SK-N-SH (cell line): ENCODE data around the gene MPDZ.

Experiments used
- EP300 ChIP-seq, 2 experiments: IDR thresholded peaks; 2 replicates each; pipeline versions ENCODE4 v1.4.0 to v1.6.1; 2012; ENCODE audit warnings: borderline replicate concordance in 1 of 2, low read depth in 1 of 2, low read length in 1 of 2
- POLR2AphosphoS5 ChIP-seq: IDR thresholded peaks from 2 replicates; pipeline ENCODE4 v1.6.1; 2012; ENCODE audit warnings: low read depth, low read length
- RFX5 ChIP-seq: IDR thresholded peaks from 2 replicates; pipeline ENCODE4 v1.6.1; 2012; ENCODE audit warnings: mild to moderate bottlenecking, improper control_type of control experiment, low read length
- TF ChIP-seq, protein P1 (sequence below): fragments of 200-600 bp; sonication (generic); IDR thresholded peaks from 2 replicates; pipeline ENCODE4 v1.6.1; 2017; ENCODE audit warnings: antibody characterized with exemption, mild to moderate bottlenecking, moderate library complexity
- TF ChIP-seq, protein P2 (sequence below): IDR thresholded peaks from 2 replicates; pipeline ENCODE4 v1.6.1; 2012; ENCODE audit warnings: mild to moderate bottlenecking, low read depth, low read length, moderate library complexity

DNA sequence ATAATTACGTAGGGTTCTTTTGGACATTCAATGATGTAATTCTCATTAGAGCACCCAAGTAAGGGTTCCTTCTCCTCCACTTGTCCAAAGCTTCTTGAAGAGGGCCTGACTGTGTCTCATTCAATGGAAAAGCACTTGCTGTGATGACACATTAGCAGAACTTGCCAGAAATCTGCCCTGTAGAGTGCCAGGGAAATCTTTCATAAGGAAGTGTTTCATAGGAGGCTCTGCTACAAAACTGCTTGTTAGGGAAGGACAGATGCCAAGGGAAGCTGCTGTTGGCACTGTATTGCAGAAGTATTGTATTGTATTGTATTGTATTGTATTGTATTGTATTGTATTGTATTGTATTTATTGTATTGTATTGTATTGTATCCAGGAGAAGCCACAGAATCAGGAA is 45.5 kb upstream of the MPDZ start:
- TF ChIP-seq POLR2AphosphoS5, result no peak
- TF ChIP-seq RFX5, result no peak
- TF ChIP-seq EP300 (IDR thresholded peaks at IDR 0.05; ENCODE audit: borderline replicate concordance in 1 of 2, low read depth in 1 of 2, low read length in 1 of 2), result no peak
- TF ChIP-seq, protein P1, sequence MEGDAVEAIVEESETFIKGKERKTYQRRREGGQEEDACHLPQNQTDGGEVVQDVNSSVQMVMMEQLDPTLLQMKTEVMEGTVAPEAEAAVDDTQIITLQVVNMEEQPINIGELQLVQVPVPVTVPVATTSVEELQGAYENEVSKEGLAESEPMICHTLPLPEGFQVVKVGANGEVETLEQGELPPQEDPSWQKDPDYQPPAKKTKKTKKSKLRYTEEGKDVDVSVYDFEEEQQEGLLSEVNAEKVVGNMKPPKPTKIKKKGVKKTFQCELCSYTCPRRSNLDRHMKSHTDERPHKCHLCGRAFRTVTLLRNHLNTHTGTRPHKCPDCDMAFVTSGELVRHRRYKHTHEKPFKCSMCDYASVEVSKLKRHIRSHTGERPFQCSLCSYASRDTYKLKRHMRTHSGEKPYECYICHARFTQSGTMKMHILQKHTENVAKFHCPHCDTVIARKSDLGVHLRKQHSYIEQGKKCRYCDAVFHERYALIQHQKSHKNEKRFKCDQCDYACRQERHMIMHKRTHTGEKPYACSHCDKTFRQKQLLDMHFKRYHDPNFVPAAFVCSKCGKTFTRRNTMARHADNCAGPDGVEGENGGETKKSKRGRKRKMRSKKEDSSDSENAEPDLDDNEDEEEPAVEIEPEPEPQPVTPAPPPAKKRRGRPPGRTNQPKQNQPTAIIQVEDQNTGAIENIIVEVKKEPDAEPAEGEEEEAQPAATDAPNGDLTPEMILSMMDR, result no peak
- TF ChIP-seq, protein P2, sequence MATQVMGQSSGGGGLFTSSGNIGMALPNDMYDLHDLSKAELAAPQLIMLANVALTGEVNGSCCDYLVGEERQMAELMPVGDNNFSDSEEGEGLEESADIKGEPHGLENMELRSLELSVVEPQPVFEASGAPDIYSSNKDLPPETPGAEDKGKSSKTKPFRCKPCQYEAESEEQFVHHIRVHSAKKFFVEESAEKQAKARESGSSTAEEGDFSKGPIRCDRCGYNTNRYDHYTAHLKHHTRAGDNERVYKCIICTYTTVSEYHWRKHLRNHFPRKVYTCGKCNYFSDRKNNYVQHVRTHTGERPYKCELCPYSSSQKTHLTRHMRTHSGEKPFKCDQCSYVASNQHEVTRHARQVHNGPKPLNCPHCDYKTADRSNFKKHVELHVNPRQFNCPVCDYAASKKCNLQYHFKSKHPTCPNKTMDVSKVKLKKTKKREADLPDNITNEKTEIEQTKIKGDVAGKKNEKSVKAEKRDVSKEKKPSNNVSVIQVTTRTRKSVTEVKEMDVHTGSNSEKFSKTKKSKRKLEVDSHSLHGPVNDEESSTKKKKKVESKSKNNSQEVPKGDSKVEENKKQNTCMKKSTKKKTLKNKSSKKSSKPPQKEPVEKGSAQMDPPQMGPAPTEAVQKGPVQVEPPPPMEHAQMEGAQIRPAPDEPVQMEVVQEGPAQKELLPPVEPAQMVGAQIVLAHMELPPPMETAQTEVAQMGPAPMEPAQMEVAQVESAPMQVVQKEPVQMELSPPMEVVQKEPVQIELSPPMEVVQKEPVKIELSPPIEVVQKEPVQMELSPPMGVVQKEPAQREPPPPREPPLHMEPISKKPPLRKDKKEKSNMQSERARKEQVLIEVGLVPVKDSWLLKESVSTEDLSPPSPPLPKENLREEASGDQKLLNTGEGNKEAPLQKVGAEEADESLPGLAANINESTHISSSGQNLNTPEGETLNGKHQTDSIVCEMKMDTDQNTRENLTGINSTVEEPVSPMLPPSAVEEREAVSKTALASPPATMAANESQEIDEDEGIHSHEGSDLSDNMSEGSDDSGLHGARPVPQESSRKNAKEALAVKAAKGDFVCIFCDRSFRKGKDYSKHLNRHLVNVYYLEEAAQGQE, result no peak
